HG03196 (cell line): Measurements from ENCODE around the gene ZNF451.
A peak's percentile ranks its signal among the peaks of the same experiment; 100 is the strongest.

Experiments used
- ATAC-seq: cut with Tn5 transposase; IDR thresholded peaks from one replicate; pipeline ENCODE4 v1.9.1; 2021; ENCODE audit not compliant: unreplicated experiment

Gene ZNF451

GRCh38 chr6:57147955-57148858 is 58.2 kb downstream of the ZNF451 start:
- ATAC-seq: no peak

- ATAC-seq: no peak
These were observed 68.7 kb downstream of the ZNF451 start for GRCh38 chr6:57158658-57159057.

DNA sequence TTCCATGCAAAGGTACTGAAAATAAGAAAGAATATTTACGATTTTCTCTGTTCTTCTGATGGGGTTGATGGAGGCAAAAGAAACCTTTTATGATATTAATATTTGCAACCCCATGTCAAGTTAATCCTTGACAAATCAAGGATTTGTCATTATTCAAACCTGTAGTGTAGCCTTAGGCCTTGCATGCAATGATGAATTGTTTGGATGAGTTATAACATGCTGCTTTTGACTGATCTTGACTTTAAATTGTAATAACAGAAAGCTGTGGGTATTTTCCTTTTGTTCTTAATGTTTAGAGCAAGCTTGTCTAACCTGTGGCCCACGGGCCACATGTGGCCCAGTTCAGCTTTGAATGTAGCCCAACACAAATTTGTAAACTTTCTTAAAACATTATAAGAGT is 69.1 kb downstream of the ZNF451 start:
- ATAC-seq: no peak

DNA sequence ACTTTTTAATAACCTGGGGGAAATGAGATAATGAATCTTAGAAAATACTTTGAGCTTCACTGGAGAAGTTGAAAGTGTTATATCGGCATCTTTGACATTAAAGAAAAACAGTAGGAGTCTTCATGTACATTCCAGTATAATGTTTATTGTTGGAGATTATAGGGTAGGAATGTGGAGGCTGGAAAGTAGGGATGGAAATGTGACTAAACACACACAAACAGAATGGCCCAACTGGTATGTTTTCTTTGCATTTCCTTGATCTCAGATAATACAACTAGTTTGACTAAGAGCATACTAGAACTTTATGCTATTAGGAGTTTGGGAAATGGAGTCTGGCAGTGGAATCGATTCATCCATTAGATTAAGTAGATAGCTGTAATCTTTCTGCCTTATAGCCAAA is 72.0 kb downstream of the ZNF451 start:
- ATAC-seq: no peak

- ATAC-seq: no peak
These were observed 72.5 kb downstream of the ZNF451 start for GRCh38 chr6:57162516-57162915.

DNA sequence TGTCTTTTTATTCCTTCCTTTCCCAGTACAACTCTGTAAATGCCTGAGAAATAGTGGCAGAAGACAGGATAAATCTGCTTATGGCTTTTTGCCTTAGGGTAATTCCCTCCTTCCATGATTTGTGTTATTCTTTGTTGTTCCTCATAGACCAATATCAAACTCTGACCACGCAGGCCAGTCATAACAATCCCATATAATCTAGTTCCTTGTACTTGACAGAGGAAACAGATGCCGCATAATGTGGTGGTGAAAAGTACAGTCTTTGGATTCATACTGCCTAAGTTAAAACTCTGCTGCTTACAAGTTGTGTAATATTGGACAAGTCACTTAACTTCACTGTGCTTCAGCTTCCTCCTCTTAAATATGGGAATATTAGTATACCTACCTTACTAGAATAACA is 74.0 kb downstream of the ZNF451 start:
- ATAC-seq: no peak

GRCh38 chr6:57165080-57165479 is 75.1 kb downstream of the ZNF451 start:
- no peak for ATAC-seq

GRCh38 chr6:57172136-57173055 is 82.4 kb downstream of the ZNF451 start, which contains the start of gene BAG2:
Gene BAG2, plus strand, starts transcription at chr6:57172326. Its CDS starts 372 bp downstream, at chr6:57172698.
- peak; percentile 88 for ATAC-seq

- no peak for ATAC-seq
These were observed 83.3 kb downstream of the ZNF451 start for GRCh38 chr6:57173056-57173885.

- no peak for ATAC-seq
These were observed 84.0 kb downstream of the ZNF451 start for GRCh38 chr6:57173886-57174510.

GRCh38 chr6:57174511-57174907 is 84.5 kb downstream of the ZNF451 start:
- no peak for ATAC-seq

GRCh38 chr6:57177545-57178265 is 87.7 kb downstream of the ZNF451 start:
- no peak for ATAC-seq

GRCh38 chr6:57180596-57180995 is 90.6 kb downstream of the ZNF451 start:
- no peak for ATAC-seq

DNA sequence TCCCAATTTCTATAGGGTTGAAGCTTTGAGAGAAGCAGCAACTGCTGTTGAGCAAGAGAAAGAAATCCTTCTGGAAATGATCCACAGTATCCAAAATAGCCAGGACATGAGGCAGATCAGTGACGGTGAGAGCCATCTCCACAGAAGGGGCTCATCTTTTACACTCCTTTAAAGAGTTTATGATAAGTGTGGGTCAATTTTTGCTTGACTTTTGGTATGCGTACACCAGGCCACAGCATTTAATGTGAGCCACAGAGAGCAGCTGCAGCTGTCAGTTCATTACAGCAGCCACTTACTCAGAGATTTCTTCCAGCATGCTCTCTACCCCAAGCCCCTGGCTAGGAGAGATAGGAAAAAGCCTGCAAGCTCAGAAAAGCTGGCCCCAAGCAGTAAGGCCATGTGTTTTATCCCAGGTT is 92.0 kb downstream of the ZNF451 start:
- ATAC-seq: no peak

GRCh38 chr6:57183336-57183735 is 93.3 kb downstream of the ZNF451 start:
- no peak for ATAC-seq

DNA sequence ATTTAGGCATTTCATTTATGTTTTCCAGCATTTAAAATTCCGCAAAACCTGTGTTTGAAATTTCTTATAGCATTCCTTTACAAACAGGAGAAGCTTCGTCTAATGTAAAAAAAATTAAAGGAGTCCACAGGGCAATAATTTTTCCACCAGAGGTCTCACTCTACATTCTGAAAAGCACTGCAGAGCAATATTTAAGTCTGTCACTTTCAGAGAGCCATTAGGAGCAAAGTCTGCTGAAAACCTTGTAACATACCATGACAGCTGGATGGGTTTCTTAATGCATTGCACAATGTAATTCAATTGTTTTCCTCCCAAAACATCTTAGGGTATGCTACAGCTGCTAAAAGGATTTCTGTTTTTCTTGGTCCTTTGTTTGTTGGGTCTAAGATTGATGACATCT is 100.2 kb downstream of the ZNF451 start:
- ATAC-seq: no peak

DNA sequence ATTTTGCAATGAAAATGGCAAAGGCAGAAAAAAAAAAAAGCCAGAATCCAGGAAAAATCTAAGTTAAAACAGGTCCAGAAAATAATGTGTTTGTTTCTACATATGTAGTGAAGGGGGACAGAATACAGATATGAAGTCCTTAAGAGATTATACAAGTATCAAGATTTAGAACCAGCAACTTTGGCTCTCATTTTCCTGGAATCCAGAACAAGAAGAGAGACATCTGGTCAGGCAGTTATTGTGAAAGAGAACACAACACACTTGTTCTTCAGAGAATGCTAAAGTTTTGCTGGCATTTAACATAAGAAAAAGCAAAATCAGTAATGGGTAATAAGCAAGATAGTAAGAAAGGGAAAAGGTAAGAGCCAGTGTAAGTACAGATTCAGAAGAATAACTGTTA is 103.2 kb downstream of the ZNF451 start:
- no peak for ATAC-seq

GRCh38 chr6:57195457-57195856 is 105.5 kb downstream of the ZNF451 start:
- ATAC-seq: no peak

DNA sequence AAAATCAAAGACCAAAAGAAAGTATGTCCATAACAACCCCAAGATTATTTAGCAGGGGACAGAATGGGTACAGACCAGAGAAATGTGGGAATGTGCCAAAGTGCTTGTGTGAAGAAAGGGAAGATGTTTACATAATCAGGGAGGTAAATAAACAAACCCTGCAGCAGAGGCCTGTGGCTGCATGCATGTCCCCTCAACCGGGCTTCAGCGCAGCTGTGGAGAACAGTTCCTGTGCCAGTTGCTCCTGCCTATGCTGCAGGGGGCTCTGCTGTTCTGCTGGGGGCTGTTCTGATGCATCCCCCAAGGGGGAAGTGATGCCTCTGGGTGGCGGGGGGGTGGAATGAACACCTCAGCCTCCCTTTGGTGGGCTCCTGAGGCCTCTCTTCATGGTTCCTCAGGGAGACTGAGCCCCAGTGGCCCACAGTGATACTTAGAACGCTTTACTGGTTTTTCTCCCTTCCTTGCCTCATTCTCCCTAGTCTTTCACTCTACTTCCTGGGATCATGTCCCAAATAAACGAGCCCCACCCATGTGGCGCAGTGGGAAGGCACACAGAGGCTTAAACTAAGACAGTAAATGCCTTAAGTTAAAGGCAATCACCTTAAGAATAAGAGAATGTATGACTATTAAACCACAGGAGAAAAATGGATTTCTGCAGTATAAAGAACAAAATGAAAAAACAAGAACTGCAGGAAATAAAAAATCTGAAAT is 109.1 kb downstream of the ZNF451 start:
- ATAC-seq: no peak
